RWPE1 (cell line): ENCODE data around the gene CLDN19.
"Not testable (repeated sequence)": the region's sequence is repeated elsewhere in the genome, so short reads cannot be mapped to it uniquely, and the experiment has no call there.

ENCODE experiments used
- CTCF ChIA-PET: fragments of 350-600 bp; sonication (Branson Sonifier 250); formaldehyde crosslinking; extraction: SDS; loops from one replicate; lab custom pipeline; 2021; lab: Yijun Ruan, JAX
- POLR2A ChIA-PET: fragments of 400-600 bp; formaldehyde crosslinking; extraction: SDS; loops from one replicate; lab custom pipeline; 2020; ENCODE audit warnings: antibody characterized with exemption; ENCODE audit not compliant: low non-redundant PET; lab: Yijun Ruan, JAX
- DNase-seq: peaks from one replicate; pipeline ENCODE4 v3.0.0; 2012; ENCODE audit warnings: low spot score
- H3K27ac ChIP-seq: fragments of 450-650 bp; 2 replicates; pipeline ENCODE4 v1.5.1; 2017
- TF ChIP-seq, protein P1 (sequence below): fragments of 450-650 bp; conservative IDR thresholded peaks from 2 replicates; pipeline ENCODE4 v1.5.1; 2017; ENCODE audit warnings: low read depth, mild to moderate bottlenecking

The CLDN19 gene

DNA sequence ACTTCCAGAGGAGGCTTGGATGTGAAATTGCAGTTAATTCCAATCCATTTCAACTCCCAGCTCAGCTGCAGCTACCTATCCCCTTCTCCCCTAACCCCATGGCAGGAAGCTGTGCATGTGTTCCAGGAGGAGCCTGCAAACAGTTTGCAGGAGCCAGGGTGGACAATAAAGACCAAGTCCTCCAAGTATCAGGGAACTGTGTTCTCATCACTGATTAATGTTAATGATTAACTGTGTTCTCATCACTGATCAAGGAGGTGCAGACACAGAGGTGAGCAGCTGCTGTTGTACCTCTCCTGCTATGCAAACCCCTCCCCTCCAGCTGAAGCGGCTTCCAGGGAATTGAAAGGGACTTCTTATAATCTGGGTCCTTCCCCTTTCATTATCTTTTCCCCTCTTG is 19.2 kb downstream of the CLDN19 start:
- TF ChIP-seq, protein P1, sequence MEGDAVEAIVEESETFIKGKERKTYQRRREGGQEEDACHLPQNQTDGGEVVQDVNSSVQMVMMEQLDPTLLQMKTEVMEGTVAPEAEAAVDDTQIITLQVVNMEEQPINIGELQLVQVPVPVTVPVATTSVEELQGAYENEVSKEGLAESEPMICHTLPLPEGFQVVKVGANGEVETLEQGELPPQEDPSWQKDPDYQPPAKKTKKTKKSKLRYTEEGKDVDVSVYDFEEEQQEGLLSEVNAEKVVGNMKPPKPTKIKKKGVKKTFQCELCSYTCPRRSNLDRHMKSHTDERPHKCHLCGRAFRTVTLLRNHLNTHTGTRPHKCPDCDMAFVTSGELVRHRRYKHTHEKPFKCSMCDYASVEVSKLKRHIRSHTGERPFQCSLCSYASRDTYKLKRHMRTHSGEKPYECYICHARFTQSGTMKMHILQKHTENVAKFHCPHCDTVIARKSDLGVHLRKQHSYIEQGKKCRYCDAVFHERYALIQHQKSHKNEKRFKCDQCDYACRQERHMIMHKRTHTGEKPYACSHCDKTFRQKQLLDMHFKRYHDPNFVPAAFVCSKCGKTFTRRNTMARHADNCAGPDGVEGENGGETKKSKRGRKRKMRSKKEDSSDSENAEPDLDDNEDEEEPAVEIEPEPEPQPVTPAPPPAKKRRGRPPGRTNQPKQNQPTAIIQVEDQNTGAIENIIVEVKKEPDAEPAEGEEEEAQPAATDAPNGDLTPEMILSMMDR: no peak
- CTCF ChIA-PET: no interaction called here
- DNase-seq: no peak
- POLR2A ChIA-PET: no interaction called here
- H3K27ac ChIP-seq: no peak overlapping the region

DNA sequence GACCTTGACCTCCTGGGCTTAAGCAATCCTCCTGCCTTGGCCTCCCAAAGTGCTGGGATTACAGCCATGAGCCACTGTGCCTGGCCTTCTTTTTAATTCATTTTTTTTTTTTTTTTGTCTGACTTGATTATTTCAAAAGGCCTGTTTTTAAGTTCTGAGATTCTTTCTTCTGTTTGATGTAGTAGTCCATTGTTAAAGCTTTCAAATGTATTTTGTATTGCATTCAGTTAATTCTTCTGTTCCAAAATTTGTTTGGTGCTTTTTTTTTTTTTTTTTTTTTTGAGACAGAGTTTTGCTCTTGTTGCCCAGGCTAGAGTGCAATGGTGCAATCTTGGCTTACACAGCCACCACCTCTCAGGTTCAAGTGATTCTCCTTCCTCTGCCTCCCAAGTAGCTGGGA is 25.6 kb downstream of the CLDN19 start:
- POLR2A ChIA-PET, H3K27ac ChIP-seq, DNase-seq, CTCF ChIA-PET: not testable (repeated sequence)

DNA sequence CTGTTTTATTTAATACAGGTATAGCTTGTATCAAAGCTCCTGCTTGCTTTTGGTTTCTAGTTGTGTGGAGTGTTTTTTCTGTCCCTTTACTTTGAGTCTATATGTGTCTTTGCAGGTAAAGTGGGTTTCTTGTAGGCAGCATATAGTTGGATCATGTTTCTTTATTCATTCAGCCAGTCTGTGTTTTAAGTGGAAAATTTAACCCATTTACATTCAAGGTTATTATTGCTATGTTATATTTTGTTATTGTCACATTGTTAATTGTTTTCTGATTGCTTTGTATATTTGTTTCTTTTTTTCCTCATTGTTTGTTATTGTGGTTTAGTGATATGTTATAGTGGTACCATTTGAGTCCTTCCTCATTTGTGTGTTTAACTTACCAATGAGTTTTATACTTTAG is 26.7 kb downstream of the CLDN19 start:
- DNase-seq: no peak
- ChIA-PET CTCF (no interaction called here), POLR2A (no interaction called here)
- no peak overlapping the region for H3K27ac ChIP-seq
- TF ChIP-seq, protein P1: no peak

DNA sequence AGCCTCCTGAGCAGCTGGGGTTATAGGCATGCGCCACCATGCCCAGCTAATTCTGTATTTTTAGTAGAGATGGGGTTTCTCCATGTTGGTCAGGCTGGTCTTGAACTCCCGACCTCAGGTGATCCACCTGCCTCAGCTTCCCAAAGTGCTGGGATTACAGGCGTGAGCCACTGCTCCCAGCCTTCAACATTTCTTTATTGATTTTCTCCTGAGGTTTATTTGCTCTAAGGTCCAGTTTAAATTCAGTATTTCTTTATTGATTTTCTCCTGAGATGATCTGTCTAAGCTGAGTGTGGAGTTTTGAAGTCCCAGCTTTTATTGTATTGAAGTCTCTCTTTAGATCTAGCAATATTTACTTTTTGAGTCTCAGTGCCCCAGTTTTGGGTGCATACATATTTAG is 27.2 kb downstream of the CLDN19 start:
- POLR2A ChIA-PET, CTCF ChIA-PET, H3K27ac ChIP-seq, DNase-seq: not testable (repeated sequence)

DNA sequence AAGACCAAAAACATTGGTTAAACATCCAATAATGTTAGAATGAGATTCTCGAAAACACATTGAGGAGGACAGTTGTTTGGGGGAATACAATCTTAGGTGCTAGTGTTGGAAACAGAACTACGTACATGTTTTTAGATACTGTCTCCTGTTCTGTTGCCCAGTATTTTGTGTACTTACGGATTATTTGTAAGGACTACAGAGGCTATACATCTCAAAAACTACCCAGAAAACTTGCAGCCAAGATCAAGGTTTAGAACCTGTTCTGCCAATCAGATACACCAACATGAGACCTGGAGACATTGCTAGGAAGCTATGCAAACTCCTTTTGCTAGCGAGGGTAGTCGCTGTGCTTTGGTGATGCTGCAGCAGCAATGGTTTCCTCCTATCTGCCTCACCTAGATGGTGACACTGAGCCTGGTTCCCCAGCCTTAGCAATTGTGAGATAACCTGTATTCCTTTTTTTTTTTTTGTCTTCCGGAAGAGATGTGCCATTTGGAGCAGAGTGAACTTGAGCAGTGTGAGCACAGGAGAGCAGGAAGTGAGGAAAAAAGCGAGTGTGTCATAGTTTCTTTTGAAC is 36.1 kb downstream of the CLDN19 start:
- CTCF ChIA-PET: no interaction called here
- POLR2A ChIA-PET: no interaction called here
- no peak for DNase-seq
- TF ChIP-seq, protein P1: no peak
- H3K27ac ChIP-seq: no peak overlapping the region

DNA sequence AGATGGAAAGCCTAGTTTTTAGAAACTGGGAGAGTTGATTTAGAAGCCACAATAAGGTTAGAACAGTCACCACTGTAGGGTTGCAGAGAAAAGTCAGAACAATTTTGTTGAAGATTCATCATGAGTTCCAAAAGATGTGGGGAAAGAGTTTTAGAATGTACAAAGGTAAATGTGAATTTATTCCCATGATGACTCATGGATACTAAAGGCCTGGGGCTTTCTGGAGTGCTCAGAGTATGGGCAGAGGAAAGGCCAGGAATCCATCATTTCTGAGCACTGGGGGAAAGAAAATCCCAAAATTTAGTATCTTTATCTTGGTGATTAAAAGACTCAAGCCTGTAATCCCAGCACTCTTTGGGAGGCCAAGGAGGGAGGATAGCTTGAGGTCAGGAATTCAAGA is 40.0 kb downstream of the CLDN19 start:
- CTCF ChIA-PET: no interaction called here
- H3K27ac ChIP-seq: no peak overlapping the region
- TF ChIP-seq, protein P1: no peak
- no peak for DNase-seq
- POLR2A ChIA-PET: no interaction called here

DNA sequence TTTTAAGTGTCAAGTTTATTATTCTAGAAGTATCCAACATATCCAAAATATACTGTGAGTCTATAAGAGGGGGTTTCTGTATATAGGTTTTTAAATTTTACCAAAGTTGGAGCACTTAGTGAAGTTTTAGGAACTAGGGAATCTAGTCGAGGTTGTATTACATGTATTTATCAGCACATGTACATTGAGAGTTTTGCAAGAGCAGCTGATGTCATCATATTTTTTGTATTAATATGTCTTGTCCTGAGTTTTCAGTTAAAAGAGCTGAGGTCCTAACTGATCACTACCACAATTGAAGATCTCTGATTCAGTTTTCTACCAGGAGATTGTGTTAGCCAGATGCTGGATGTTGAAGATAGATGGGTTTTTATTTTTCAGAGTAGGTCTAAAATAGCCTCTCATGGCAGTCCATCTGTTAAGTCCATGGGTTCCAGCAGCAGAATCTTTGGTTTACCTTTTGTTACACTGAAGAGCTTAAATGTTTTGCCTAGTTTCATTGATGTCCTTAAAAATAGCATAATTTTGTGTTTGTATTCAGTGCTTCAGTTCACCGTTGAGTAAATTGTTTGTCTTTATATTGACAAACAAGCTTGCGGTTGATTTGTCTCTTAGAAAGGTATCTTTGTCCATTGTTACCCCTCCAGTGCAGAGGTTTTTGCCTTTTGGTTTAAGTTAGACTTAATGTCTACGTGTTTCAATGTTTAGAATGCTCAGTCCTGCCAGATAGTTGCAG is 41.8 kb downstream of the CLDN19 start:
- CTCF ChIA-PET: interaction anchor here (0.9 kb wide), 1 partner anchor 178 kb away, joined by 3 read pairs; no protein-coding TSS in a partner anchor
- TF ChIP-seq, protein P1: no peak
- H3K27ac ChIP-seq: no peak overlapping the region
- no peak for DNase-seq
- POLR2A ChIA-PET: no interaction called here
